H9 (cell line): ENCODE data around the gene OR14A2. TPM values are rescaled to one million over a fixed set of nuclear protein-coding genes. Genes with fewer than 3 reads are reported as not detected.

Experiments
- DNase-seq: peaks from one replicate; pipeline ENCODE4 v3.0.0-alpha.2; 2017
- H2AFZ ChIP-seq: one replicate; pipeline ENCODE4 v1.6.1; 2013; ENCODE audit warnings: mild to moderate bottlenecking, low read length, control low read depth, moderate library complexity
- H2AK5ac ChIP-seq: 2 replicates; pipeline ENCODE4 v1.6.1; 2013; ENCODE audit warnings: low read length, control low read depth, mixed read lengths; ENCODE audit not compliant: insufficient read length
- H2BK120ac ChIP-seq: one replicate; pipeline ENCODE4 v1.6.1; 2013; ENCODE audit warnings: low read depth, mild to moderate bottlenecking, low read length, control low read depth, inconsistent platforms; ENCODE audit not compliant: poor library complexity, severe bottlenecking
- H2BK12ac ChIP-seq: 2 replicates; pipeline ENCODE4 v1.6.1; 2013; ENCODE audit warnings: low read length, control low read depth, mixed read lengths, low read depth; ENCODE audit not compliant: insufficient read length
- H2BK15ac ChIP-seq: 2 replicates; pipeline ENCODE4 v1.6.1; 2013; ENCODE audit warnings: low read depth, low read length, control low read depth
- H2BK20ac ChIP-seq: one replicate; pipeline ENCODE4 v1.6.1; 2013; ENCODE audit warnings: low read depth, mild to moderate bottlenecking, low read length, control low read depth, inconsistent platforms; ENCODE audit not compliant: poor library complexity, severe bottlenecking
- H2BK5ac ChIP-seq: 2 replicates; pipeline ENCODE4 v1.6.1; 2013; ENCODE audit warnings: low read length, control low read depth, mixed read lengths; ENCODE audit not compliant: insufficient read length
- H3K14ac ChIP-seq: 2 replicates; pipeline ENCODE4 v1.6.1; 2013; ENCODE audit warnings: low read length, control low read depth; ENCODE audit not compliant: insufficient read depth
- H3K18ac ChIP-seq: 2 replicates; pipeline ENCODE4 v1.6.1; 2013; ENCODE audit warnings: low read depth, mild to moderate bottlenecking, mixed read lengths, low read length, control low read depth; ENCODE audit not compliant: insufficient read length
- H3K23ac ChIP-seq: 2 replicates; pipeline ENCODE4 v1.6.1; 2013; ENCODE audit warnings: low read length, control low read depth, mixed read lengths, low read depth; ENCODE audit not compliant: insufficient read length
- H3K23me2 ChIP-seq: 2 replicates; pipeline ENCODE4 v1.6.1; 2013; ENCODE audit warnings: low read depth, mild to moderate bottlenecking, mixed read lengths, low read length, control low read depth; ENCODE audit not compliant: insufficient read length, poor library complexity, severe bottlenecking
- H3K27ac ChIP-seq: 2 replicates; pipeline ENCODE4 v1.5.1; 2013; ENCODE audit warnings: low read length, control low read depth, mixed read lengths, low read depth; ENCODE audit not compliant: insufficient read length
- H3K27me3 ChIP-seq: 2 replicates; pipeline ENCODE4 v1.6.1; 2013; ENCODE audit warnings: low read length, control low read depth, inconsistent platforms; ENCODE audit not compliant: insufficient read depth
- H3K4ac ChIP-seq: 2 replicates; pipeline ENCODE4 v1.6.1; 2013; ENCODE audit warnings: low read depth, mild to moderate bottlenecking, control low read depth, inconsistent platforms, low read length, moderate library complexity
- H3K4me1 ChIP-seq: 2 replicates; pipeline ENCODE4 v1.6.1; 2013; ENCODE audit warnings: low read length, control low read depth, inconsistent platforms; ENCODE audit not compliant: insufficient read depth
- H3K4me2 ChIP-seq: 2 replicates; pipeline ENCODE4 v1.6.1; 2013; ENCODE audit warnings: low read length, control low read depth, mixed read lengths; ENCODE audit not compliant: insufficient read length, insufficient read depth
- H3K56ac ChIP-seq: 2 replicates; pipeline ENCODE4 v1.6.1; 2013; ENCODE audit warnings: low read depth, mild to moderate bottlenecking, mixed read lengths, low read length, control low read depth; ENCODE audit not compliant: insufficient read length
- H3K79me1 ChIP-seq: 2 replicates; pipeline ENCODE4 v1.6.1; 2013; ENCODE audit warnings: low read depth, mild to moderate bottlenecking, moderate library complexity, low read length, control low read depth, inconsistent platforms; ENCODE audit not compliant: insufficient read depth, poor library complexity, severe bottlenecking
- H3K79me2 ChIP-seq: 2 replicates; pipeline ENCODE4 v1.6.1; 2013; ENCODE audit warnings: low read length, control low read depth, inconsistent platforms; ENCODE audit not compliant: insufficient read depth
- H3K9ac ChIP-seq: 2 replicates; pipeline ENCODE4 v1.6.1; 2013; ENCODE audit warnings: low read length, control low read depth, mixed read lengths; ENCODE audit not compliant: insufficient read length; ENCODE audit errors: extremely low read depth
- H3K9me3 ChIP-seq: one replicate; pipeline ENCODE4 v1.6.1; 2013; ENCODE audit warnings: low read depth, low read length, inconsistent platforms; ENCODE audit not compliant: control insufficient read depth
- H3T11ph ChIP-seq: one replicate; pipeline ENCODE4 v1.6.1; 2013; ENCODE audit warnings: mild to moderate bottlenecking, low read length, control low read depth, inconsistent platforms
- H4K20me1 ChIP-seq: one replicate; pipeline ENCODE4 v1.6.1; 2013; ENCODE audit not compliant: control insufficient read depth, insufficient read length, insufficient read depth
- H4K5ac ChIP-seq: 2 replicates; pipeline ENCODE4 v1.6.1; 2013; ENCODE audit warnings: low read depth, mild to moderate bottlenecking, mixed read lengths, low read length, control low read depth; ENCODE audit not compliant: insufficient read length
- H4K8ac ChIP-seq: replicated peaks from 2 replicates; pipeline ENCODE4 v1.6.1; 2013; ENCODE audit warnings: low read length, control low read depth, mixed read lengths, low read depth; ENCODE audit not compliant: insufficient read length
- H4K91ac ChIP-seq: 2 replicates; pipeline ENCODE4 v1.6.1; 2013; ENCODE audit warnings: low read depth, mild to moderate bottlenecking, moderate library complexity, mixed read lengths, low read length, control low read depth; ENCODE audit not compliant: insufficient read length
- H3K27ac Mint-ChIP-seq, 3 experiments: 2 replicates in 2 of 3; 3 replicates in 1 of 3; pipeline ENCODE4 v1.8.0; 2020 to 2021; ENCODE audit warnings: mixed read lengths in 3 of 3, mild to moderate bottlenecking in 1 of 3, moderate library complexity in 1 of 3
- H3K27me3 Mint-ChIP-seq: 2 replicates; pipeline ENCODE4 v1.8.0; 2021; ENCODE audit warnings: low read depth, mild to moderate bottlenecking, moderate library complexity, mixed read lengths
- H3K36me3 Mint-ChIP-seq, 3 experiments: 2 replicates in 2 of 3; 3 replicates in 1 of 3; pipeline ENCODE4 v1.8.0; 2020 to 2021; ENCODE audit warnings: low read depth in 3 of 3, mixed read lengths in 3 of 3; ENCODE audit not compliant: insufficient read depth in 1 of 3
- H3K4me1 Mint-ChIP-seq, 2 experiments: 2 replicates each; pipeline ENCODE4 v1.8.0; 2020; ENCODE audit warnings: mixed read lengths in 2 of 2
- H3K4me3 Mint-ChIP-seq, 2 experiments: 2 replicates in 1 of 2; 3 replicates in 1 of 2; pipeline ENCODE4 v1.8.0; 2020 to 2021; ENCODE audit warnings: mild to moderate bottlenecking in 2 of 2, mixed read lengths in 2 of 2, moderate library complexity in 1 of 2
- H3K9me3 Mint-ChIP-seq, 2 experiments: 2 replicates in 1 of 2; 3 replicates in 1 of 2; pipeline ENCODE4 v1.8.0; 2020; ENCODE audit warnings: mild to moderate bottlenecking in 2 of 2, mixed read lengths in 2 of 2, moderate library complexity in 1 of 2
- CTCF ChIP-seq: fragments of 200-600 bp; sonication (generic); conservative IDR thresholded peaks from 3 replicates; pipeline ENCODE4 v1.8.0; 2021; ENCODE audit warnings: antibody characterized with exemption, mild to moderate bottlenecking
- WGBS: extraction: QIAGEN DNeasy Blood & Tissue Kit; methylation state at CpG from one replicate; pipeline ENCODE4 v1.1.7; 2013; ENCODE audit warnings: missing lambda C conversion rate, low lambda C conversion rate, mixed read lengths; ENCODE audit not compliant: insufficient read length; ENCODE audit errors: extremely low coverage; 5-methylcytosine and 5-hydroxymethylcytosine counted together
- total RNA-seq: library from RNA; stranded (reverse); gene quantifications from 2 replicates; pipeline ENCODE4 v1.2.1, GENCODE V29; 2021

Gene OR14A2
- total RNA-seq, 1 experiment from 2014 or later: not detected

- H3K27me3 Mint-ChIP-seq: no peaks in the 10 kb centered on the region; the same call in 1 of the 2 replicates
- no peak within 1 kb of the TSS for H3K23ac ChIP-seq
Observed at GRCh38 chr1:247716546-247716945, 31.4 kb downstream of the OR14A2 start, which contains the start of gene OR6F1. OR6F1 (minus strand) TSS chr1:247716646; CDS start chr1:247712755, 3,891 bp downstream.

More at GRCh38 chr1:247716546-247716945, 31.4 kb downstream of the OR14A2 start, which contains the start of gene OR6F1:
- Histone ChIP-seq H3K27me3 (no peaks in the 10 kb centered on the region), H3K27ac (no peak within 1 kb of the TSS), H2BK5ac (no peak within 1 kb of the TSS), H4K91ac (no peak within 1 kb of the TSS), H3K4ac (no peak within 1 kb of the TSS), H2BK20ac (no peak within 1 kb of the TSS), H4K8ac (no peak within 1 kb of the TSS), H2AK5ac (no peak within 1 kb of the TSS), H2BK12ac (no peak within 1 kb of the TSS), H3K56ac (no peak within 1 kb of the TSS), H4K5ac (no peak within 1 kb of the TSS), H3K4me1 (no peaks in the 10 kb centered on the region), H3K79me2 (no peaks in the 10 kb centered on the region), H2AFZ (no peak within 1 kb of the TSS), H3K18ac (no peak within 1 kb of the TSS), H3K9me3 (peaks cover 13% of the 10 kb centered on the region), H3K9ac (no peak within 1 kb of the TSS), H3K14ac (no peak within 1 kb of the TSS), H3T11ph (no peak within 1 kb of the TSS), H2BK120ac (no peak within 1 kb of the TSS), H3K23me2 (no peaks in the 10 kb centered on the region), H4K20me1 (no peaks in the 10 kb centered on the region), H3K4me2 (no peak within 1 kb of the TSS), H2BK15ac (no peak within 1 kb of the TSS), H3K79me1 (no peaks in the 10 kb centered on the region)
- no CpG with 5 or more reads among the region's 3 CpGs for WGBS
- no peak for TF ChIP-seq CTCF
- H3K4me3 Mint-ChIP-seq: no peak within 1 kb of the TSS
- no peaks in the 10 kb centered on the region for H3K4me1 Mint-ChIP-seq
- H3K36me3 Mint-ChIP-seq: no peaks in the 10 kb centered on the region
- DNase-seq: no peak
- no peak within 1 kb of the TSS for H3K27ac Mint-ChIP-seq
- H3K9me3 Mint-ChIP-seq: peaks cover 22 to 50% of the 10 kb centered on the region in 2 experiments
